ENCODE results near the gene PIAS2.

DNA sequence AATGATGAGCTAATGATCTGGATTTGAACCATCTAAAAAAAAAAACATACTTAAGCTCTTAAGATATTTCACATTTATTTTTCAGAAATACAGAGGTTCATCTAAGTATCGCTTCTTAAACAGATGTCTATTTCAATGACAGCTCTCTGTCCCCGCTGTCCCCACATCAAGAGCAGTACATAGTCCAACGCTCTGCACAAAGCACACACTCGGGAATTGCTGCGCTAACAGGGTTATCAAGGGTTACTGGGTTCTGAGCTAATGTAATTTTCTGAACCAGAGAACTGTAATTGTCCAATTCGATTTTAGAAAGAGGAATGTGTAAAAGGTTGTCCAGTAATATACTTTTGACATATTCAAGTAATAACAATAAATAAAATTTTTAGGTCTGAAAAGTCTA, 101.6 kb downstream of the PIAS2 start:
- TF ChIP-seq, protein P1, sequence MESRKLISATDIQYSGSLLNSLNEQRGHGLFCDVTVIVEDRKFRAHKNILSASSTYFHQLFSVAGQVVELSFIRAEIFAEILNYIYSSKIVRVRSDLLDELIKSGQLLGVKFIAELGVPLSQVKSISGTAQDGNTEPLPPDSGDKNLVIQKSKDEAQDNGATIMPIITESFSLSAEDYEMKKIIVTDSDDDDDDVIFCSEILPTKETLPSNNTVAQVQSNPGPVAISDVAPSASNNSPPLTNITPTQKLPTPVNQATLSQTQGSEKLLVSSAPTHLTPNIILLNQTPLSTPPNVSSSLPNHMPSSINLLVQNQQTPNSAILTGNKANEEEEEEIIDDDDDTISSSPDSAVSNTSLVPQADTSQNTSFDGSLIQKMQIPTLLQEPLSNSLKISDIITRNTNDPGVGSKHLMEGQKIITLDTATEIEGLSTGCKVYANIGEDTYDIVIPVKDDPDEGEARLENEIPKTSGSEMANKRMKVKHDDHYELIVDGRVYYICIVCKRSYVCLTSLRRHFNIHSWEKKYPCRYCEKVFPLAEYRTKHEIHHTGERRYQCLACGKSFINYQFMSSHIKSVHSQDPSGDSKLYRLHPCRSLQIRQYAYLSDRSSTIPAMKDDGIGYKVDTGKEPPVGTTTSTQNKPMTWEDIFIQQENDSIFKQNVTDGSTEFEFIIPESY (IDR thresholded peaks at IDR 0.05), result no peak
- TF ChIP-seq, protein P2, sequence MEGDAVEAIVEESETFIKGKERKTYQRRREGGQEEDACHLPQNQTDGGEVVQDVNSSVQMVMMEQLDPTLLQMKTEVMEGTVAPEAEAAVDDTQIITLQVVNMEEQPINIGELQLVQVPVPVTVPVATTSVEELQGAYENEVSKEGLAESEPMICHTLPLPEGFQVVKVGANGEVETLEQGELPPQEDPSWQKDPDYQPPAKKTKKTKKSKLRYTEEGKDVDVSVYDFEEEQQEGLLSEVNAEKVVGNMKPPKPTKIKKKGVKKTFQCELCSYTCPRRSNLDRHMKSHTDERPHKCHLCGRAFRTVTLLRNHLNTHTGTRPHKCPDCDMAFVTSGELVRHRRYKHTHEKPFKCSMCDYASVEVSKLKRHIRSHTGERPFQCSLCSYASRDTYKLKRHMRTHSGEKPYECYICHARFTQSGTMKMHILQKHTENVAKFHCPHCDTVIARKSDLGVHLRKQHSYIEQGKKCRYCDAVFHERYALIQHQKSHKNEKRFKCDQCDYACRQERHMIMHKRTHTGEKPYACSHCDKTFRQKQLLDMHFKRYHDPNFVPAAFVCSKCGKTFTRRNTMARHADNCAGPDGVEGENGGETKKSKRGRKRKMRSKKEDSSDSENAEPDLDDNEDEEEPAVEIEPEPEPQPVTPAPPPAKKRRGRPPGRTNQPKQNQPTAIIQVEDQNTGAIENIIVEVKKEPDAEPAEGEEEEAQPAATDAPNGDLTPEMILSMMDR (IDR thresholded peaks at IDR 0.05; ENCODE audit: low read depth, low read length, missing input control), result no peak
- TF ChIP-seq, protein P3, sequence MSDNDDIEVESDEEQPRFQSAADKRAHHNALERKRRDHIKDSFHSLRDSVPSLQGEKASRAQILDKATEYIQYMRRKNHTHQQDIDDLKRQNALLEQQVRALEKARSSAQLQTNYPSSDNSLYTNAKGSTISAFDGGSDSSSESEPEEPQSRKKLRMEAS (IDR thresholded peaks at IDR 0.05), result no peak
- no peak for TF ChIP-seq TAF1 (conservative IDR thresholded peaks at IDR 0.05)
- TF ChIP-seq FOXA2 (IDR thresholded peaks at IDR 0.05), result no peak
- no peak for TF ChIP-seq FOXA1 (IDR thresholded peaks at IDR 0.05)
- no peak for TF ChIP-seq JUND (IDR thresholded peaks at IDR 0.05)
- no peak for TF ChIP-seq YY1 (IDR thresholded peaks at IDR 0.05)
- no peak for TF ChIP-seq GABPA (IDR thresholded peaks at IDR 0.05 in 1 of 2, conservative IDR thresholded peaks at IDR 0.05 in 1 of 2)
- TF ChIP-seq, protein P4, sequence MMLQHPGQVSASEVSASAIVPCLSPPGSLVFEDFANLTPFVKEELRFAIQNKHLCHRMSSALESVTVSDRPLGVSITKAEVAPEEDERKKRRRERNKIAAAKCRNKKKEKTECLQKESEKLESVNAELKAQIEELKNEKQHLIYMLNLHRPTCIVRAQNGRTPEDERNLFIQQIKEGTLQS (IDR thresholded peaks at IDR 0.05), result no peak

Data from liver (tissue), 3 donors.